A549 (cell line): ENCODE data around the gene PHF2.

Experiments
- BHLHE40 ChIP-seq: IDR thresholded peaks from 2 replicates; pipeline ENCODE4 v1.6.1; 2012; ENCODE audit warnings: low read depth, low read length, inconsistent platforms
- CHD2 ChIP-seq: fragments of 150-350 bp; IDR thresholded peaks from 2 replicates; pipeline ENCODE4 v1.6.1; 2014; ENCODE audit warnings: low read length; ENCODE audit not compliant: partially characterized antibody
- CTCF ChIP-seq: fragments of >200 bp; sonication (Bioruptor Twin); formaldehyde crosslinking; IDR thresholded peaks from 3 replicates; pipeline ENCODE4 v1.5.1; 2016
- EHMT2 ChIP-seq: fragments of 200-600 bp; sonication (generic); IDR thresholded peaks from 2 replicates; pipeline ENCODE4 v1.6.1; 2016; ENCODE audit warnings: antibody characterized with exemption, low read depth, mild to moderate bottlenecking, moderate library complexity
- ELK1 ChIP-seq: fragments of 150-350 bp; IDR thresholded peaks from 2 replicates; pipeline ENCODE4 v1.6.1; 2014; ENCODE audit warnings: low read depth, mild to moderate bottlenecking, low read length
- EP300 ChIP-seq, 2 experiments: fragments of >200 bp; sonication (Bioruptor Twin); formaldehyde crosslinking; IDR thresholded peaks; 2 replicates in 1 of 2; 3 replicates in 1 of 2; pipeline ENCODE4 v1.6.1; 2016 to 2017
- MAX ChIP-seq: IDR thresholded peaks from 2 replicates; pipeline ENCODE4 v1.6.1; 2012
- MYC ChIP-seq: IDR thresholded peaks from 2 replicates; pipeline ENCODE4 v1.6.1; 2012; ENCODE audit warnings: mild to moderate bottlenecking, inconsistent platforms, low read length, improper control_type of control experiment, borderline replicate concordance
- POLR2A ChIP-seq: IDR thresholded peaks from 2 replicates; pipeline ENCODE4 v1.6.1; 2012; ENCODE audit warnings: mild to moderate bottlenecking, low read length
- REST ChIP-seq: fragments of 200-600 bp; sonication (generic); IDR thresholded peaks from 2 replicates; pipeline ENCODE4 v1.6.1; 2016; ENCODE audit warnings: antibody characterized with exemption, mild to moderate bottlenecking, moderate library complexity
- SREBF2 ChIP-seq: fragments of 450-650 bp; IDR thresholded peaks from 2 replicates; pipeline ENCODE4 v1.6.1; 2014; ENCODE audit warnings: mild to moderate bottlenecking, moderate library complexity
- USF2 ChIP-seq: fragments of 450-650 bp; IDR thresholded peaks from 2 replicates; pipeline ENCODE4 v1.6.1; 2014; ENCODE audit warnings: antibody characterized with exemption

- TF ChIP-seq SREBF2 (no peak), CTCF (no peak), CHD2 (no peak), REST (no peak), EHMT2 (no peak), ELK1 (no peak), POLR2A (no peak), MYC (no peak), BHLHE40 (no peak), MAX (no peak), USF2 (no peak), EP300 (IDR thresholded peaks at IDR 0.05) (no peak)
Observed at GRCh38 chr9:93660352-93661046, 84.1 kb downstream of the PHF2 start.
